ENCODE results near the gene SLC25A21.
"Not testable (repeated sequence)": the region's sequence is repeated elsewhere in the genome, so short reads cannot be mapped to it uniquely, and the experiment has no call there.

Gene SLC25A21

DNA sequence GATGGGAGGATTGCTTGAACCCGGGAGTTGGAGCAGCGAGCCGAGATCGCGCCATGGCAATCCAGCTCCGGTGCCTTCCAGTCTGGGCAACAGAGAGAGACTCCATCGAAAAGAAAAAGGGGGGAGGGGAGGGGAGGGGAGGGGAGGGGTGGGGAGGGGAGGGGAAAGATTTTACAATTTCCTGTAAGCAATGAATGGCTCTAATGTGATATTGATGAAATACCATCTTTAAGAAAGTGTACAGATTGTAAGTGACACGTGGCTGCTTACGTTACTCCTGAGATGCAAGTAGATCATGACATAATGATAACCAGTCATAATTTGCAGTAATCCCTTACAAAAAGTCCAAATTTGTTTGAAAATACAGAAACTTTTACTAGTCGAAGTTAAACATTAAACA is 1.4 kb downstream of the SLC25A21 start:
- peaks cover 32% of the 10 kb centered on the region for H3K27me3 Mint-ChIP-seq

DNA sequence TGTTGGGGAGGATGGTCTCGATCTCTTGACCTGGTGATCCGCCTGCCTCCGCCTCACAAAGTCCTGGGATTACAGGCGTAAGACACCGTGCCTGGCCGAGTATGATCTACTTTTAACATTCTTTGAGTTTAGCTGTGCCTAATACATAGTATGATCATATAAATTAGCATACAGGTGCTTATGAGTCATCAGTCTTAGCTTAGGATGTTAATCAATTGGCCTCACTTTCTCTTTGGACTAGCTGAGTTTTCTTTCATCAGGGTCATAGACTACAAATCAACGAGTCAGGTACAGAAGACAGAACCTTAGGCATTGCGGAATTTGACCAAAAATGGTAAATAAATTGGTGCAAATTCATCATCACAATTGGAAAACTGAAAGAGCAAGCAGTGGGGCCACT is 2.2 kb downstream of the SLC25A21 start:
- no peak for DNase-seq
- no peak overlapping the region for H3K27ac Mint-ChIP-seq
- peaks cover 3% of the 10 kb centered on the region for H3K9me3 Mint-ChIP-seq
- no peak overlapping the region for H3K4me3 Mint-ChIP-seq
- no peaks in the 10 kb centered on the region for H3K36me3 Mint-ChIP-seq (ENCODE audit: low read depth)
- peaks cover 4% of the 10 kb centered on the region for H3K4me1 Mint-ChIP-seq (ENCODE audit: low read depth)
- H3K27me3 Mint-ChIP-seq = peaks cover 32% of the 10 kb centered on the region

More for the DNA sequence above, 1.4 kb downstream of the SLC25A21 start:
- peaks cover 1% of the 10 kb centered on the region for H3K9me3 Mint-ChIP-seq
- no peak overlapping the region for H3K4me3 Mint-ChIP-seq
- DNase-seq = no peak
- H3K4me1 Mint-ChIP-seq (ENCODE audit: low read depth) = peaks cover 4% of the 10 kb centered on the region
- no peaks in the 10 kb centered on the region for H3K36me3 Mint-ChIP-seq (ENCODE audit: low read depth)
- H3K27ac Mint-ChIP-seq = no peak overlapping the region

DNA sequence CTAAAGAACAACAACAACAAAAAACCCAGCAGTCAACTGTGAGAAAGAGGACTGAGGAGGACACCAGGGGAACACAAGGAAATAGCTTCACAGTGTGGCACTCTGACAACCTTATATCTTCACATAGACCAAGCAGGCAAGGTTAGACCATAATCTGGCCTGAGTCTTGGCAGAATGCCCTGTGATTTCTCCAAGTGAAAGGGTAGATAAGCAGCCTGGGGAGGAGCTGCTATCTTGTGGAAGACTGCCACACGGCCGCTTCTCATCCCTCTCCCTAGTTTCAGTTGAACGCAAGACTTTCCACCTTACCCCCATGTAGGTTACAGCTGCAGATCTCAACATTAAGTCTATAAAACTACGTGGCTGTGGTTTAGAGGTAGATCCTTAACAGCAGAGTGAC is 3.7 kb downstream of the SLC25A21 start:
- Mint-ChIP-seq H3K4me3 (no peak overlapping the region), H3K4me1 (ENCODE audit: low read depth) (peaks cover 4% of the 10 kb centered on the region), H3K36me3 (ENCODE audit: low read depth) (no peaks in the 10 kb centered on the region), H3K9me3 (peaks cover 2% of the 10 kb centered on the region), H3K27me3 (peaks cover 28% of the 10 kb centered on the region), H3K27ac (no peak overlapping the region)
- no peak for DNase-seq

DNA sequence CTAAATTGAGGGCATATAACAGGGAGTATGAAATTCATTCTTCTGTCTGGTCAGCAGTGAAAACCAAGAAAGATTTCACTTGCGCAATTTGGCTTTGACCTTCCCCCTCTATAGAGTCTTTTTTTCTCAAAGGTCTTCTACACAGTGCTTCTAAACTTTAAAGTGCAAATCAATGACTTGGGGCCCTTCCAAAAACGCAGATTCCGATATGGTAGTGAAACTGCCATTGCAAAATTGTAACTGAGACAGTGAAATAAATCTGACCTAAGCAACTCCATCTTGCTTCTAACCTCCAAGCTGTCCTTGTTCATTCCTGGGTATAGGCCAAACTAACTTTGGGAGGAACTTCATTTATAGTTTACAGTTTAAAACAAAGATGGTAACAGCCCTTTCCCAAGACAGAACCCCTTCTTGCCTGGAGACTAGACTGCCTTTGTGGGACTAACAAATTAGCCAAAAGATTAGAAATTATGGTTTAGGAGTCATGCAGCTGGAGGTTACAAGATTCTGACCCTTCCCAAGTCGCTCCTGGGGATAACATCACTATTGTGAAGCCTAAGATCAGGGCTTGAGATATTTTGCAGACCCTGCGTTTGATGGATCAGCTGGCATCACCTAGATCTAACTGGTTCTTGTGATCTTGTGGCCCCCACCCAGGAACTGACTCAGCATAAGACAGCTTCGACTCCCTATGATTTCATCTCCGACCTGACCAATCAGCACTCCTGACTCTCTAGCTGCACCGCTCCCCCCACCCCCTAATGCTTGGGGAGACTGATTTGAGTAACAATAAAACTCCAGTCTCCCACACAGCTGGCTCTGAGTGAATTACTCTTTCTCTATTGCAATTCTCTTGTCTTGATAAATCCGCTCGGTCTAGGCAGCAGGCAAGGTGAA is 5.0 kb downstream of the SLC25A21 start:
- peaks cover 4% of the 10 kb centered on the region for H3K4me1 Mint-ChIP-seq (ENCODE audit: low read depth)
- no peak overlapping the region for H3K4me3 Mint-ChIP-seq
- peaks cover 16% of the 10 kb centered on the region for H3K27me3 Mint-ChIP-seq
- no peaks in the 10 kb centered on the region for H3K36me3 Mint-ChIP-seq (ENCODE audit: low read depth)
- H3K9me3 Mint-ChIP-seq = peaks cover 2% of the 10 kb centered on the region
- no peak for DNase-seq
- H3K27ac Mint-ChIP-seq = no peak overlapping the region

DNA sequence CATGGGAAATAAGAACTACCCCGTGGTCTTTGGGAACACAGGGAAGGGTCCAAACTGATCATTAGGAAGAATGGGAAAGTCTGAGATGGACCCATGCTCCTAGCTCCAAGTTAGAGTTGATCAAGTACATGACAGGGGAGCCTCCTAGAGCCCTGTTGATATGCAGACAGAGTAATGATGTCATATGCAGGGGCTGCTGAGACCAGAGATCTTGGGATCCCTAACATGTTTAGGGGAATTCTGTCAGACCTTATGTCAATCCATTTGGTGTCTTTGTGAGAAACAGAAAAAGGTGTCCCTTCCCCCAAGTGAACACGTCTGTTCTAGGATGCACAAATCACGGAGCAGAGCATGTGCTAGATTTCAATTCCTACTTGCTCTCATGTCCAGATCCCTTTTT is 6.6 kb downstream of the SLC25A21 start:
- peaks cover 7% of the 10 kb centered on the region for H3K27me3 Mint-ChIP-seq
- no peaks in the 10 kb centered on the region for H3K4me1 Mint-ChIP-seq (ENCODE audit: low read depth)
- H3K4me3 Mint-ChIP-seq = no peak overlapping the region
- DNase-seq = no peak
- peaks cover 4% of the 10 kb centered on the region for H3K9me3 Mint-ChIP-seq
- H3K36me3 Mint-ChIP-seq (ENCODE audit: low read depth) = no peaks in the 10 kb centered on the region
- no peak overlapping the region for H3K27ac Mint-ChIP-seq

DNA sequence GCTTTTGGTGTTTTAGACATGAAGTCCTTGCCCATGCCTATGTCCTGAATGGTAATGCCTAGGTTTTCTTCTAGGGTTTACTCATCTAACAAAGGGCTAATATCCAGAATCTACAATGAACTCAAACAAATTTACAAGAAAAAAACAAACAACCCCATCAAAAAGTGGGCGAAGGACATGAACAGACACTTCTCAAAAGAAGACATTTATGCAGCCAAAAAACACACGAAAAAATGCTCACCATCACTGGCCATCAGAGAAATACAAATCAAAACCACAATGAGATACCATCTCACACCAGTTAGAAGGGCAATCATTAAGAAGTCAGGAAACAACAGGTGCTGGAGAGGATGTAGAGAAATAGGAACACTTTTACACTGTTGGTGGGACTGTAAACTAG is 10.1 kb downstream of the SLC25A21 start:
- not testable (repeated sequence) for H3K9me3 Mint-ChIP-seq; H3K4me3 Mint-ChIP-seq; H3K27ac Mint-ChIP-seq; H3K36me3 Mint-ChIP-seq (ENCODE audit: low read depth); H3K4me1 Mint-ChIP-seq (ENCODE audit: low read depth); DNase-seq; H3K27me3 Mint-ChIP-seq

DNA sequence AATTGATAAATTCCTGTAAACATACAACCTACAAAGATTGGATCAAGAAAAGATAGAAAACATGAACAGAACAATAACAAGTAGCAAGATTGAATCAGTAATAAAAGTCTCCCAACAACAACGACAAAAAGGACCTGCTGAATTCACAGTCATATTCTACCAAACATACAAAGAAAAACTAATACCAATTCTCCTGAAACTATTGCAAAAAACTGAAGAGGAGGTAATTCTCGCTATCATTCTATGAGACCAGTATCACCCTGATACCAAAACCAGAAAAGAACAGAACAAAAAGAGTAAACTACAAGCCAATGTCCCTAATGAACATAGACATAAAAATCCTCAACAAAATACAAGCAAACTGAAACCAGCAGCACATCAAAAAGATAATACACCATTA is 14.4 kb downstream of the SLC25A21 start:
- H3K27ac Mint-ChIP-seq = no peak overlapping the region
- H3K9me3 Mint-ChIP-seq = peaks cover 16% of the 10 kb centered on the region
- H3K4me1 Mint-ChIP-seq (ENCODE audit: low read depth) = no peaks in the 10 kb centered on the region
- DNase-seq = no peak
- H3K4me3 Mint-ChIP-seq = no peak overlapping the region
- H3K27me3 Mint-ChIP-seq = no peaks in the 10 kb centered on the region
- no peaks in the 10 kb centered on the region for H3K36me3 Mint-ChIP-seq (ENCODE audit: low read depth)

DNA sequence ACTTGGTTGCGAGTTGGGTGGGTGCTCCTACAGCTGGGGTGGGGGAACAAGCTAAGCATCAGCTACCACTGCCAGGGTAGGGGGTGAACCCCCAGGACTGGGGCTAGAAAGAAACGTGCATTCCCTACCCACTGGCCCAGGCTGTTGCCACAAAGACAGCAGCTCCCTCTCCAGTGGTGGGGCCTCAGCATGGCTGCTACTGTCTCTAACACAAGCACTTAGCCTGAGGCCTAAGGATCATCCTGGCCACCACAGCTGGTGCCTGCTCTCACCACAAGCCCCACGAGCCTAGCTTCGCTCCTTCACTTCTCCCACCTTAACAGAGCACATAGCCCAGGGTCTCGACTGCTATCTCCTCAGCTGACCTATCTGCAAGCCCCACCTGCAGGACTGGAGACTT is 18.9 kb downstream of the SLC25A21 start:
- Mint-ChIP-seq H3K4me1 (ENCODE audit: low read depth) (no peaks in the 10 kb centered on the region), H3K9me3 (peaks cover 14% of the 10 kb centered on the region), H3K27me3 (no peaks in the 10 kb centered on the region), H3K4me3 (no peak overlapping the region), H3K36me3 (ENCODE audit: low read depth) (no peaks in the 10 kb centered on the region), H3K27ac (no peak overlapping the region)
- DNase-seq = no peak

DNA sequence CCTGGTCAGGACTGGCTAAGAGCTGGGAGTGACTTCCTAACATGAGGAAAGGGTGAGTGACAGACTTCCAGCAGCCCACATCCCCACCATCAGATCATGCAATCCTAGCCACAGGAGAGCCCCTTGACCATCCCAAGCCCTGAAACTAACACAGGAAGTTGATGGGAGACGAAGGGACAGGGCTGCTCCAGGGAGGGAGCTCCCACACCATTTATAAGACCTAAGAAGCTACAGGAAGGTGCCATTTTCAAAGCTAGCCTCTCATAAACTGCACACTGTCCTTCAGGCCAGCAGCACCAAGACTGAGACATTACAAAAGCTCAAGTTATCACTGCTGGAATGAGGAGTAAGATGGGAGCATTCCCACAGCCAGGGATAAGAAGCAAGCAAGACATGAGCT is 19.4 kb downstream of the SLC25A21 start:
- H3K27ac Mint-ChIP-seq = no peak overlapping the region
- no peak for DNase-seq
- H3K4me1 Mint-ChIP-seq (ENCODE audit: low read depth) = no peaks in the 10 kb centered on the region
- H3K27me3 Mint-ChIP-seq = no peaks in the 10 kb centered on the region
- H3K9me3 Mint-ChIP-seq = peaks cover 14% of the 10 kb centered on the region
- no peaks in the 10 kb centered on the region for H3K36me3 Mint-ChIP-seq (ENCODE audit: low read depth)
- no peak overlapping the region for H3K4me3 Mint-ChIP-seq

DNA sequence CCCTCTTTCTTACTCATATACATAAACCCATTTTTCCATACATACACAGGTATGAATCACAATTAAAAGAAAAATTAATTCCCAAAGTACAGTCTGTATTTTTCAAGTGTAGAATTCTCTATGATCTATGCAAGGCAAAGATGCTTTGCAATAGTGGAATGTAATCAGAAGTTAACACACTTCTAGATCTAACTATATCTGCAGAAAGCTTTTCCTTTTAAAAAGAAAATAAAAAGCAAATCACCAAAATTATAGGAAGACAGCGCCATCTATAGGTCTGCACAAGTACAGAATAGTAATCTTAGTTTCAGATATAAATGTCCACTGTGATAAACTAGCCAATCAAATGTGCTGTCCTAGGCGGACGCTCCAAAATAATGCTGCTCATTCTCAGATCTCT is 22.0 kb downstream of the SLC25A21 start:
- H3K27me3 Mint-ChIP-seq = no peaks in the 10 kb centered on the region
- no peak overlapping the region for H3K27ac Mint-ChIP-seq
- no peaks in the 10 kb centered on the region for H3K36me3 Mint-ChIP-seq (ENCODE audit: low read depth)
- no peak overlapping the region for H3K4me3 Mint-ChIP-seq
- peaks cover 16% of the 10 kb centered on the region for H3K9me3 Mint-ChIP-seq
- DNase-seq = no peak
- no peaks in the 10 kb centered on the region for H3K4me1 Mint-ChIP-seq (ENCODE audit: low read depth)

DNA sequence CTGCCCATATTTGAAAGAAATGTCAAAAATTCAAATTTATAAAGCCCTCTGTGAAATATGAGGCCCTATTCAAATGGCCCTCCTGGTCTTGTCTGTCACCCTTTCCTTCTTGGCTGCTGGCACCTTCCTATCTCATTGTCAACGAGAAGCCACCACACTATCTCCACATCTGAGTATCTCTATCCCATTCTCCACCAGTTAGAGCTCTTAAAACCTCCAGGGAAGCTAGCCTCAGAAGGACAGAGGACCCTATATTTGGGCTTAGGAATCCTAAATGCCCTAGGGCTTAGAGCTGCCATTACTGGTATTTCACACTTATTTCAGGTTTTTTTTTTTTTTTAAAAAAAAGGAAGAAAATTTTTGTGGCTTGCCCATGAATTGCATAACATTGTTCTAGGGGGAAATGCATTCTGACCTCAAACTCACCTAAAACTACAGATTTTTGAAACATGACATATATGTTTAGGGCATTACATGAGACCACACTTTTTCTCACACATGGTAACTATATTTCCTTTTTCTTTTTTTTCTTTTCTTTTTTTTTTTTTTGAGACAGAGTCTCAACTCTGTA is 25.0 kb downstream of the SLC25A21 start:
- DNase-seq = no peak
- no peak overlapping the region for H3K27ac Mint-ChIP-seq
- H3K36me3 Mint-ChIP-seq (ENCODE audit: low read depth) = no peaks in the 10 kb centered on the region
- peaks cover 2% of the 10 kb centered on the region for H3K9me3 Mint-ChIP-seq
- no peak overlapping the region for H3K4me3 Mint-ChIP-seq
- no peaks in the 10 kb centered on the region for H3K27me3 Mint-ChIP-seq
- no peaks in the 10 kb centered on the region for H3K4me1 Mint-ChIP-seq (ENCODE audit: low read depth)

DNA sequence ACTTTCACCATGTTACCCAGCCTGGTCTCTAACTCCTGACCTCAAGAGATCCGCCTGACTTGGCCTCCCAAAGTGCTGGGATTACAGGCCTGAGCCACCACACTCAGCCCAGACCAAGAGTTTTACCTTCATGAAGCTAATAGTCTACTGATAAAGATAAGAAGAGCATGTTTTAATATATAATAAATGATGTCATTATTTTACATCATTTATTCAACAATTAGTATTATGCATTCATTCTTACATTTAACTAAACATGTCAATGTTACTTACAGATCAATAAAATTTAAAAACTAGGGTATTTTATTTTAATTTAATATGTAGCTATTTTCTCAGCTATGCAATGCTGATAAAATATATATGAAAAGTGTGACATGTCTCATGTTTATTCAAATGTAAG is 26.0 kb downstream of the SLC25A21 start:
- not testable (repeated sequence) for H3K27me3 Mint-ChIP-seq; H3K36me3 Mint-ChIP-seq (ENCODE audit: low read depth); H3K4me3 Mint-ChIP-seq; H3K9me3 Mint-ChIP-seq; H3K27ac Mint-ChIP-seq; DNase-seq; H3K4me1 Mint-ChIP-seq (ENCODE audit: low read depth)

DNA sequence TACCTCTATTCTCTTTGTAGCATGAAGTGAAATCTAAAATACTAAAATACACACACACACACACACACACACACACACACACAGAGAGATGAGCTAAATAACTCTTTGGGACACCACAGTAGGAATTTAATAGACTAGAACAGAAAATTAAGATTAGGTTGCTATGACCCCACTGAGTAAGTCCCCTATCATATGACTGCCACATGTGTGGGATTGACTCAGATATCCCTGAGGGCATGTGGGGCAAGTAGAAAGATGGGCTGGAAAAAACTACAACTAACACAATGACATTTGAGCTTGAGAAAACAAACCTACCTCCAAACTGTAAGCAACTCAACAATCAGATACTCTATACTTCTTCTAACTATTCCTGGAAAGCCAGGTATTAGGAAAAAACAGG is 27.0 kb downstream of the SLC25A21 start:
- no peak for DNase-seq
- H3K27ac Mint-ChIP-seq = no peak overlapping the region
- no peak overlapping the region for H3K4me3 Mint-ChIP-seq
- H3K4me1 Mint-ChIP-seq (ENCODE audit: low read depth) = no peaks in the 10 kb centered on the region
- H3K36me3 Mint-ChIP-seq (ENCODE audit: low read depth) = no peaks in the 10 kb centered on the region
- H3K9me3 Mint-ChIP-seq = peaks cover 2% of the 10 kb centered on the region
- no peaks in the 10 kb centered on the region for H3K27me3 Mint-ChIP-seq

DNA sequence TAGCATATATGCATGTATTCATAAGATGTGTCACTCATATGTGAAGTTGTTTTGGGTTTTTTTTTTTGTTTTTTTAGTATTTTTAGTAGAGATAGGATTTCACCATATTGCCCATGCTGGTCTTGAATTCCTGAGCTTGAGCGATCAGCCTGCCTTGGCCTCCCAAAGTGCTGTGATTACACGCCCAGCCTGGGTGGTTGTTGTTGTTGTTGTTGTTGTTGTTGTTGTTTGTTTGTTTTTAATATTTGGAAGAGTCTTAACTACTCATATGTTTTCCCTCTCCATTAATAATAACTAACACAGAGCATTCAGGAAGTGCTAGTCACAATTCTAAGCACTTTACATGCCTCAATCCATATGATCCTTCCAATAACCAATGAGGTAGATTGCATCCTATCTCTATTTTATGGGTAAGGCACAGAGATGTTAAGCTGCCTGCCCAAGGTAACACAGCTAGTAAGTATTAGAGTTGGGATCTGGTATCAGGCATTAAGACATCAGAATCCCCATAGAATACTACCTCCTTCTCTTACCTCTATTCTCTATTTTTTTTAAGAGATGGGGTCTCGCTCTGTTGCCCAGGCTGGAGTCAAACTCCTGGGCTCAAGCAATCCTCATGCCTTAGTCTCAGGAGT is 27.6 kb downstream of the SLC25A21 start:
- DNase-seq = no peak
- no peak overlapping the region for H3K27ac Mint-ChIP-seq

DNA sequence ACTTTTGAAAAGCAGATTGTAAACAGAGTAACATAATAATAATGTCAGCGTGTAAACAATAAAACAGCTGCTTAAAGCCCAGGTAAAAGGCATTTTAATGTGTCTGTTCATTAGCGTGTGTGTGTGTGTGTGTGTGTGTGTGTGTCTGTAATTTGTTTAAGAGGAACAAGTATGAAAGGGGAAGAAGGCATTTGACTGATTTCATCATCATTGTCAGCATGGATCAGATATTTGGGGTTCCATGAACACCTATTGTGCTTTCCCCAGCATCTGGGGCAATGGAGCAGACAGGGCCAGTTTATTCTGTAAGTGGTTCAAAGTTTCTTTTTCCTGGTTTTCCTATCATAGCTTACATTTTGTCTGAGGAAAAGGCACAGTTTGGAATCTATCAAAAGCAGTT is 28.9 kb downstream of the SLC25A21 start:
- H3K4me3 Mint-ChIP-seq = no peak overlapping the region
- H3K9me3 Mint-ChIP-seq = peaks cover 2% of the 10 kb centered on the region
- no peak for DNase-seq
- H3K36me3 Mint-ChIP-seq (ENCODE audit: low read depth) = no peaks in the 10 kb centered on the region
- H3K4me1 Mint-ChIP-seq (ENCODE audit: low read depth) = no peaks in the 10 kb centered on the region
- H3K27me3 Mint-ChIP-seq = no peaks in the 10 kb centered on the region
- H3K27ac Mint-ChIP-seq = no peak overlapping the region

More for the DNA sequence above, 27.6 kb downstream of the SLC25A21 start:
- Mint-ChIP-seq H3K4me3 (no peak overlapping the region), H3K36me3 (ENCODE audit: low read depth) (no peaks in the 10 kb centered on the region), H3K27me3 (no peaks in the 10 kb centered on the region), H3K9me3 (peaks cover 2% of the 10 kb centered on the region), H3K4me1 (ENCODE audit: low read depth) (no peaks in the 10 kb centered on the region)

Data from activated T-cell treated with anti-CD3 and anti-CD28 coated beads, Interleukin-2, amount 50 U/mL, for 24 hours (primary cell).